ENCODE measurements around the gene TRPV5.
A peak's percentile ranks its signal among the peaks of the same experiment; 100 is the strongest.

The TRPV5 gene

DNA sequence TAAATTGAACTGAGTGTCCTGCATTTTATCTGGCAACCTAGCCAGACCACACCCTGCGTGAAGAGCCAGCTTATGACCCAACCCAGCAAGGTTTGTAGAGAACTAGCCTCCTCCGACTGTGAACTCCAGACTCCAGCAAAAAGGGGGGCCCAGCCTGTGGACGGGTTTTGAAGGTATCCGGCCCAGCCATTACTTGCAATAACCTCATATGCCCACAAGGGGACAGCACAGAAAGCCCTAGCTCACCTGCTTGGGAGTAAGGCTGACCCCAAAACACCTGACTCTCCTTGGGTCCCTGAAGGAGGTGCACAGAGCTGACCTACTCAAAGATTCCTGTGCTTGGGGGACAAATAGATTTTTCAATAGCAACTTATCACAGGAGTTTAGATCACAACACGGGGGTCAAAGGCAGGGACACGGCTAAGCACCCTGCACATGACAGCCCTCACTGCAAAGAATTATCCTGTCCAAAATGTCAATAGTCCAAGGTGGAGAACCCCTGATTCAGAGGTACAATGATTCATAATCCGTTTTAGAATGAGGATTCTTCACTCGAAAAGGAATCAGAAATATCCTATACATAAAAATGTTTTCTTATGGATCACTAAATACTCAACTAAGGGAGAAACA lies 52.6 kb downstream of the TRPV5 start:
- DNase-seq, result peak; percentile 66
- Histone ChIP-seq H3K9me3 (ENCODE audit: severe bottlenecking) (no peaks in the 10 kb centered on the region), H3K36me3 (no peaks in the 10 kb centered on the region), H3K27ac (no peak overlapping the region), H3K27me3 (ENCODE audit: insufficient read depth, low read depth, severe bottlenecking) (no peaks in the 10 kb centered on the region), H3K4me3 (ENCODE audit: low read depth, low read length) (no peak overlapping the region)
- TF ChIP-seq, protein P1, sequence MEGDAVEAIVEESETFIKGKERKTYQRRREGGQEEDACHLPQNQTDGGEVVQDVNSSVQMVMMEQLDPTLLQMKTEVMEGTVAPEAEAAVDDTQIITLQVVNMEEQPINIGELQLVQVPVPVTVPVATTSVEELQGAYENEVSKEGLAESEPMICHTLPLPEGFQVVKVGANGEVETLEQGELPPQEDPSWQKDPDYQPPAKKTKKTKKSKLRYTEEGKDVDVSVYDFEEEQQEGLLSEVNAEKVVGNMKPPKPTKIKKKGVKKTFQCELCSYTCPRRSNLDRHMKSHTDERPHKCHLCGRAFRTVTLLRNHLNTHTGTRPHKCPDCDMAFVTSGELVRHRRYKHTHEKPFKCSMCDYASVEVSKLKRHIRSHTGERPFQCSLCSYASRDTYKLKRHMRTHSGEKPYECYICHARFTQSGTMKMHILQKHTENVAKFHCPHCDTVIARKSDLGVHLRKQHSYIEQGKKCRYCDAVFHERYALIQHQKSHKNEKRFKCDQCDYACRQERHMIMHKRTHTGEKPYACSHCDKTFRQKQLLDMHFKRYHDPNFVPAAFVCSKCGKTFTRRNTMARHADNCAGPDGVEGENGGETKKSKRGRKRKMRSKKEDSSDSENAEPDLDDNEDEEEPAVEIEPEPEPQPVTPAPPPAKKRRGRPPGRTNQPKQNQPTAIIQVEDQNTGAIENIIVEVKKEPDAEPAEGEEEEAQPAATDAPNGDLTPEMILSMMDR (IDR thresholded peaks at IDR 0.05; ENCODE audit: low read depth, low read length), result peak; percentile 94

DNA sequence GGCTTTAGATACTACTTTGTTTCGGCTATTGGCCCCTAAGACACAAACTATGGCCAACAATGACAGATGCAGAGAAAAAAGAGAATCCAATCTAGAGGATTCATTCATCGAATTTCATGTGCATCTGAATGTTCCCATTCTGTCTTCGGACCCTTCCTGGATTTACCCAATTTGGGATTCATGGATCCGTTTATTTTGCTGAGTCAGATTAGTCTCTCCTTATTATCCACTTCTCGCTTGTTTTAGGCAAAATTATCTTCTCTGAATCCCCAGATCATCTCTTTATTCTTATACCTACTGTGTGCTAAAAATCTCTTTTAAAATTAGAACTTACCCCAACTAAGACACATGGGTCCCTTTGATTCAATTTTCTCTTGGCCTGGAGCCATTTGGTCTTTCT lies 54.5 kb downstream of the TRPV5 start:
- no peaks in the 10 kb centered on the region for H3K27me3 ChIP-seq (ENCODE audit: insufficient read depth, low read depth, severe bottlenecking)
- no peaks in the 10 kb centered on the region for H3K36me3 ChIP-seq
- no peak overlapping the region for H3K27ac ChIP-seq
- TF ChIP-seq, protein P1 (IDR thresholded peaks at IDR 0.05; ENCODE audit: low read depth, low read length), result no peak
- H3K9me3 ChIP-seq (ENCODE audit: severe bottlenecking), result no peaks in the 10 kb centered on the region
- H3K4me3 ChIP-seq (ENCODE audit: low read depth, low read length), result no peak overlapping the region
- no peak for DNase-seq

DNA sequence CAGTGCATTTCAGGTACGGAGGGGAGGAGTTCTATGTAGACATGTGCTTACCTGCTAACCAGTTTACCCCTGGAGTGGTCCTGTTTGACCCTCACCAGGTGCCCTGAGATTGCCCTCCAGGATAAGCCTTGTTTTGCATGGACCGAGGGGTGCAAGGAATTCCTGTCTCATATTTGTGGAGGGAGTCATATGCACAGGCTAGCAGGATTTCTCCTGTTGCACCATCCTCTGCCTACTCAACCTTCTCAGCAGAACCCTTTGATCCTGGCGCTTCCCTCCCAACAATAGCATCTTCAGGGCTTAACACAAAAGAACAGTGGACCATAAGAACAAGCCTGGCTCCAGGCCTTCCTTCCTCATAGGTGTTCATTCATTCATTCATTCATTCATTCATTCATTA lies 55.2 kb downstream of the TRPV5 start:
- Histone ChIP-seq H3K4me3 (ENCODE audit: low read depth, low read length) (no peak overlapping the region), H3K27me3 (ENCODE audit: insufficient read depth, low read depth, severe bottlenecking) (no peaks in the 10 kb centered on the region), H3K9me3 (ENCODE audit: severe bottlenecking) (no peaks in the 10 kb centered on the region), H3K36me3 (no peaks in the 10 kb centered on the region), H3K27ac (no peak overlapping the region)
- DNase-seq, result no peak
- TF ChIP-seq, protein P1 (IDR thresholded peaks at IDR 0.05; ENCODE audit: low read depth, low read length), result no peak

DNA sequence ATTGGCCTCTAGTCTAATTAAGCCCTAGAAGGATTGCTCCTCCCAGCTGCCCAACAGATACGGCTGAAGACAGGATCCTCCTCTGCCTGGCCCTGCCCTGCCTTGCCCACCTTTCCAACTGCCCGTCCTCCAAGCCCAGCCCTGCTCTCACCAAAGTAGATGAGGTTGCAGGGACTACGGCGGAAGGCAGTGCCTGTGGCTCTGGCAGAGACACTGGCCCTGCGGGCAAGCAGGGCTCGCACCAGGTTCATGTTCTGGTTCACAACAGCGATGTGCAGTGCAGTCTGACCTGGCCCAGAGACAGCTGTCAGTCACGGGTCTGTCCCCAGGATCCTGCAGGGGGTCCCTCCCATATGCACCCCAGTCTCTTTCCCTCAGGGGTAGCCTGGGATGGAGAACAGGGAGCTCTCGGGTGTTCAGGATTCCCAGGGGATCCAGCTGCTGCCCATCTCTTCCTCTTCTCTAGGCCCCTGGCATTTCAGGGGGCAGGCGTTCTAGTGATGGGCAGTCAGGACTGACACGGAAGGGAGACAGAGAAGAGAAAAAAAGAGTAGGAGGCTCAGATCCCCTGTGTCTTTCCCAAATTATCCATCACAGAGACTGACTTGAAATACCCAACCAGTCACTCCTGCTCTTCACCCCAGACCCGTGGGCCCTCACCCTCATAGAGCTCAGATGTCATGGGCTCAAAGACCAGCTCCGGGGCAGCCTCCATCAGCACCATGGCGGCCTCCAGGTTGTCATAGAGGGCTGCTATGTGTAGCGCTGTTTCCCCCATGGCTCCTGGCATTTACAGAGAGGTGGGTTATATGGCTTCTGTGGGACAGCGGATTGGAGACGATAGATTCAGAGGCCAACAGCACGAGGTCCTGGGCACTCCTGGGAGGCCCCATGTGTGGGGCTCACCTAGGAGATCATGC lies 56.3 kb downstream of the TRPV5 start:
- no peaks in the 10 kb centered on the region for H3K36me3 ChIP-seq
- H3K27ac ChIP-seq, result no peak overlapping the region
- no peaks in the 10 kb centered on the region for H3K27me3 ChIP-seq (ENCODE audit: insufficient read depth, low read depth, severe bottlenecking)
- no peak for DNase-seq
- no peak overlapping the region for H3K4me3 ChIP-seq (ENCODE audit: low read depth, low read length)
- TF ChIP-seq, protein P1 (IDR thresholded peaks at IDR 0.05; ENCODE audit: low read depth, low read length), result no peak
- H3K9me3 ChIP-seq (ENCODE audit: severe bottlenecking), result no peaks in the 10 kb centered on the region

DNA sequence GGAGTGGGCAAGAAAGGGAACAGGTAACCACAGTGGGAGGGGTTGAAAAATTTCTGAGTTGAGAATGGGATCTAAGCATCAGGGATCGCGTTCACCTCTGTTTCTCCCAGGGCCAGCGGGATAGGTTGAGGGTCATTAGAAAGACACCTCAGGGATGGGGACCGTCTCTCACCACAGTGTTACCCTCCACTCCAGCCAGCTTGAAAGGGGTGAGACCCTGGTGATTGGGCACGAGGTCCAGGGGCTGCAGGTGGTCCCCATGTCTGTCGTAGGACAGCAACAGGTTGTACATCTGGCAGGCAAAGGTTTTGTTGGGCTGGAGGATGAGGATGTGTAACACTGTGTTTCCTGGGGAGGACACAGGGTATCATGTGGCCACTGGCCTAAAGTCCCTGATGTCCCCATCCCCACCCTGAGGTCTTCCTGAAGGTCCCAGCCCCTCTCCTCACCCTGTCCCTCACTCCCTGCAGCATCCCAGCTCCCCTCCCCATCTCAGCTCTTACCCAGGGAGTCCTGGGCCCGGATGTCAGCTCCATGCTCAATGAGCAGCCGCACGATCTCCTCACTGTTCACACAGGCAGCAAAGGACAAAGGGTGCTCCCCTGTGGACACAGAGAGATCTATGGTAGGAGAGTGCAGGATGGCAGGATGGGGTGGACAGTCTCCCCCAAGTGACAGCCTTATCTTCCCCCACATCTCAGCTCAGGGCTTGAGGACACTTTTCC lies 57.1 kb downstream of the TRPV5 start:
- Histone ChIP-seq H3K4me3 (ENCODE audit: low read depth, low read length) (no peak overlapping the region), H3K9me3 (ENCODE audit: severe bottlenecking) (no peaks in the 10 kb centered on the region), H3K27me3 (ENCODE audit: insufficient read depth, low read depth, severe bottlenecking) (no peaks in the 10 kb centered on the region), H3K27ac (no peak overlapping the region), H3K36me3 (no peaks in the 10 kb centered on the region)
- TF ChIP-seq, protein P1 (IDR thresholded peaks at IDR 0.05; ENCODE audit: low read depth, low read length), result no peak
- DNase-seq, result no peak

All from WERI-Rb-1 (cell line).